HCT116 (cell line): Measurements from ENCODE around the gene EHF. TPM values are rescaled to one million over a fixed set of nuclear protein-coding genes. Genes with fewer than 3 reads are reported as not detected.

Experiments
- ATAC-seq: fragments of 200-7000 bp; cut with Tn5 transposase; 2 replicates; pipeline ENCODE4 v1.9.1; 2020; ENCODE audit warnings: mild to moderate bottlenecking, moderate library complexity
- Bru-seq: library from RNA; stranded (reverse); fragments of 400-500 nt; gene quantifications from one replicate; lab custom pipeline; 2021; lab: Mats Ljungman, UMichigan
- BruChase-seq, 2 experiments: library from RNA; stranded (reverse); fragments of 400-500 nt; gene quantifications; one replicate each; lab custom pipeline; 2021; lab: Mats Ljungman, UMichigan
- BruUV-seq: library from RNA; stranded (reverse); fragments of 400-500 nt; replicated peaks from 2 replicates; lab custom pipeline; 2021; lab: Mats Ljungman, UMichigan
- CTCF ChIA-PET: fragments of 300-600 bp; sonication (Branson Sonifier 250); formaldehyde crosslinking; loops from one replicate; lab custom pipeline; 2021; ENCODE audit warnings: antibody characterized with exemption; lab: Charles Lee
- POLR2A ChIA-PET: fragments of 300-600, 350-600 bp; sonication (Branson Sonifier 250); formaldehyde crosslinking; loops from one replicate; lab custom pipeline; 2021; ENCODE audit warnings: antibody characterized with exemption; lab: Charles Lee
- RAD21 ChIA-PET, 2 experiments: fragments of 300-600 bp; sonication (Branson Sonifier 250); formaldehyde crosslinking; loops; one replicate each; lab custom pipeline; 2023; ENCODE audit warnings: low total read pairs in 2 of 2; ENCODE audit not compliant: uncharacterized antibody in 2 of 2, unreplicated experiment in 2 of 2, low non-redundant PET in 1 of 2; lab: Charles Lee
- DNase-seq: peaks from one replicate; pipeline ENCODE4 v3.0.0-alpha.2; 2010; ENCODE audit warnings: low read depth, low spot score
- H2AFZ ChIP-seq: fragments of 200-600 bp; shearing (Covaris generic), sonication (generic); 2 replicates; pipeline ENCODE4 v1.6.1; 2017; ENCODE audit warnings: low read depth, mixed run types, mixed read lengths, antibody characterized with exemption, low read length; ENCODE audit not compliant: poor library complexity, severe bottlenecking
- H3K27ac ChIP-seq: 2 replicates; pipeline ENCODE4 v1.5.1; 2012; ENCODE audit warnings: low read depth, low read length
- H3K27me3 ChIP-seq: fragments of 200-600 bp; sonication (generic); 2 replicates; pipeline ENCODE4 v1.6.1; 2016; ENCODE audit warnings: mixed run types, low read length, mixed read lengths; ENCODE audit not compliant: insufficient read depth
- H3K36me3 ChIP-seq, 2 experiments: fragments of 200-500 bp in 1 of 2; fragments of 200-600 bp in 1 of 2; sonication (Bioruptor generic) in 1 of 2; sonication (generic) in 1 of 2; 2 replicates each; pipeline versions ENCODE4 v1.5.1 to v1.6.1; 2014 to 2016; ENCODE audit warnings: low read length in 2 of 2, inconsistent platforms in 1 of 2, mixed read lengths in 1 of 2, mixed run types in 1 of 2; ENCODE audit not compliant: insufficient read depth in 2 of 2, control insufficient read depth in 1 of 2
- H3K4me1 ChIP-seq, 2 experiments: fragments of 200-600 bp in 1 of 2; sonication (generic) in 1 of 2; 2 replicates each; pipeline versions ENCODE4 v1.5.1 to v1.6.1; 2012 to 2017; ENCODE audit warnings: low read length in 2 of 2, inconsistent platforms in 1 of 2, mild to moderate bottlenecking in 1 of 2, mixed read lengths in 1 of 2, mixed run types in 1 of 2, moderate library complexity in 1 of 2; ENCODE audit not compliant: insufficient read depth in 2 of 2, control insufficient read depth in 1 of 2
- H3K4me2 ChIP-seq: fragments of 200-600 bp; sonication (generic); 2 replicates; pipeline ENCODE4 v1.6.1; 2017; ENCODE audit warnings: mixed run types, low read length, mixed read lengths
- H3K4me3 ChIP-seq, 2 experiments: fragments of 200-600 bp in 1 of 2; sonication (generic) in 1 of 2; replicated peaks in 1 of 2; 2 replicates each; pipeline ENCODE4 v1.5.1; 2011 to 2016; ENCODE audit warnings: low read length in 2 of 2, control low read depth in 1 of 2, low read depth in 1 of 2, mild to moderate bottlenecking in 1 of 2, mixed read lengths in 1 of 2, mixed run types in 1 of 2
- H3K79me2 ChIP-seq: fragments of 200-600 bp; sonication (generic); 2 replicates; pipeline ENCODE4 v1.6.1; 2017; ENCODE audit warnings: mild to moderate bottlenecking, mixed run types, low read length, moderate library complexity, mixed read lengths; ENCODE audit not compliant: insufficient read depth
- H3K9ac ChIP-seq: fragments of 200-600 bp; sonication (generic); 2 replicates; pipeline ENCODE4 v1.6.1; 2016; ENCODE audit warnings: low read length, mixed read lengths
- H3K9me2 ChIP-seq: fragments of 200-600 bp; sonication (generic), shearing (Covaris generic); 2 replicates; pipeline ENCODE4 v1.6.1; 2017; ENCODE audit warnings: mixed run types, mild to moderate bottlenecking, moderate library complexity; ENCODE audit not compliant: insufficient read depth
- H3K9me3 ChIP-seq, 2 experiments: fragments of 200-500 bp in 1 of 2; fragments of 200-600 bp in 1 of 2; sonication (Bioruptor generic) in 1 of 2; sonication (generic) in 1 of 2; 2 replicates each; pipeline ENCODE4 v1.6.1; 2014 to 2017; ENCODE audit warnings: low read length in 2 of 2, mixed read lengths in 2 of 2, inconsistent platforms in 1 of 2, low read depth in 1 of 2, mild to moderate bottlenecking in 1 of 2, mixed run types in 1 of 2, moderate library complexity in 1 of 2; ENCODE audit not compliant: control insufficient read depth in 1 of 2, insufficient read depth in 1 of 2
- H4K20me1 ChIP-seq: fragments of 200-600 bp; sonication (generic), shearing (Covaris generic); 2 replicates; pipeline ENCODE4 v1.6.1; 2017; ENCODE audit warnings: mixed run types, mild to moderate bottlenecking, moderate library complexity; ENCODE audit not compliant: insufficient read depth
- ATF3 ChIP-seq: IDR thresholded peaks from 2 replicates; pipeline ENCODE4 v1.6.1; 2012
- CEBPB ChIP-seq: IDR thresholded peaks from 2 replicates; pipeline ENCODE4 v1.6.1; 2012; ENCODE audit warnings: low read depth
- EGR1 ChIP-seq: IDR thresholded peaks from 2 replicates; pipeline ENCODE4 v1.6.1; 2012; ENCODE audit warnings: low read depth
- ELF1 ChIP-seq: IDR thresholded peaks from 2 replicates; pipeline ENCODE4 v1.6.1; 2012; ENCODE audit warnings: low read depth, borderline replicate concordance
- EZH2phosphoT487 ChIP-seq: fragments of 200-600 bp; IDR thresholded peaks from 2 replicates; pipeline ENCODE4 v1.6.1; 2018; ENCODE audit warnings: antibody characterized with exemption, borderline replicate concordance
- FOSL1 ChIP-seq: IDR thresholded peaks from 2 replicates; pipeline ENCODE4 v1.6.1; 2012; ENCODE audit warnings: low read depth
- MAX ChIP-seq: IDR thresholded peaks from 2 replicates; pipeline ENCODE4 v1.6.1; 2012
- POLR2A ChIP-seq: IDR thresholded peaks from 2 replicates; pipeline ENCODE4 v1.7.0; 2011; ENCODE audit warnings: borderline replicate concordance; ENCODE audit not compliant: insufficient read depth, insufficient read length; ENCODE audit errors: extremely low read depth
- POLR2AphosphoS5 ChIP-seq: IDR thresholded peaks from 2 replicates; pipeline ENCODE4 v1.6.1; 2011; ENCODE audit warnings: mild to moderate bottlenecking, low read depth, low read length, moderate library complexity
- REST ChIP-seq: IDR thresholded peaks from 2 replicates; pipeline ENCODE4 v1.6.1; 2012; ENCODE audit warnings: low read depth
- SIN3A ChIP-seq: IDR thresholded peaks from 2 replicates; pipeline ENCODE4 v1.6.1; 2012; ENCODE audit warnings: low read depth
- SP1 ChIP-seq: IDR thresholded peaks from 2 replicates; pipeline ENCODE4 v1.6.1; 2012; ENCODE audit warnings: low read depth
- SRF ChIP-seq: IDR thresholded peaks from 2 replicates; pipeline ENCODE4 v1.6.1; 2012; ENCODE audit warnings: low read depth
- TCF7L2 ChIP-seq: IDR thresholded peaks from 2 replicates; pipeline ENCODE4 v1.7.0; 2011; ENCODE audit warnings: borderline replicate concordance, inconsistent platforms; ENCODE audit not compliant: insufficient read depth, insufficient read length; ENCODE audit errors: extremely low read depth
- YY1 ChIP-seq: IDR thresholded peaks from 2 replicates; pipeline ENCODE4 v1.6.1; 2011; ENCODE audit warnings: low read length, low read depth, moderate library complexity, mild to moderate bottlenecking; ENCODE audit not compliant: insufficient replicate concordance; ENCODE audit errors: extremely low read depth
- ZBTB33 ChIP-seq: IDR thresholded peaks from 2 replicates; pipeline ENCODE4 v1.6.1; 2011; ENCODE audit warnings: mild to moderate bottlenecking, low read length, moderate library complexity; ENCODE audit not compliant: insufficient replicate concordance; ENCODE audit errors: extremely low read depth
- ZFX ChIP-seq: fragments of 450-650 bp; IDR thresholded peaks from 2 replicates; pipeline ENCODE4 v1.6.1; 2017
- ZNF274 ChIP-seq: fragments of 200-500 bp; sonication (Bioruptor generic); IDR thresholded peaks from 2 replicates; pipeline ENCODE4 v1.6.1; 2014; ENCODE audit warnings: mild to moderate bottlenecking, low read depth, low read length, inconsistent platforms
- intact Hi-C: fragments of 100-400 bp; cut with micrococcal nuclease; formaldehyde crosslinking; loops from 2 replicates; pipeline ENCODE4 v1.10.0; 2022
- long read RNA-seq: library from polyadenylated mRNA; unstranded; transcript quantifications from one replicate; pipeline ENCODE4 v2.0.0, GENCODE V29; 2021; ENCODE audit not compliant: unreplicated experiment
- polyA plus RNA-seq: library from polyadenylated mRNA; unstranded; fragments of >200 nt; gene quantifications from 2 replicates; pipeline ENCODE4 v1.2.1, GENCODE V29; 2012; ENCODE audit warnings: missing spikeins
- total RNA-seq: library from RNA; stranded (reverse); gene quantifications from one replicate; pipeline ENCODE4 v1.2.1, GENCODE V29; 2021; ENCODE audit not compliant: unreplicated experiment

Gene EHF
- total RNA-seq = 51.5 TPM
- 58.5 and 60.4 TPM in 2 replicates for polyA plus RNA-seq
- percentile 92 among the genes with signal in this experiment for Bru-seq, nascent RNA
- BruChase-seq, experiment 1, labeled RNA remaining after a 6-hour chase = percentile 82 among the genes with signal in this experiment
- percentile 86 among the genes with signal in this experiment for BruChase-seq, experiment 2, labeled RNA remaining after a 2-hour chase
- long read RNA-seq, partial matches to known transcripts = 25 of 68 reads
- long read RNA-seq, other reads (novel, unspliced or antisense) = 42 of 68 reads

- no peaks in the 10 kb centered on the region for H3K9me2 ChIP-seq
- DNase-seq = no peak
- RAD21 ChIA-PET = no interaction called here
- no peak within 1 kb of the TSS for H3K4me3 ChIP-seq
- no peaks in the 10 kb centered on the region for H3K27me3 ChIP-seq
- POLR2A ChIA-PET = interaction anchor here (0.7 to 1.6 kb wide), 5 partner anchors 12 to 34 kb away, joined by 3 to 6 read pairs (median 4); no protein-coding TSS in a partner anchor
- no peaks in the 10 kb centered on the region for H3K9me3 ChIP-seq
- peak within 1 kb of the TSS; percentile 60 for H2AFZ ChIP-seq
- peak within 1 kb of the TSS; percentile 37 for H3K4me2 ChIP-seq
- peaks cover 19% of the 10 kb centered on the region for H3K79me2 ChIP-seq
- CTCF ChIA-PET = no interaction called here
- no peak within 1 kb of the TSS for H3K27ac ChIP-seq
- H3K4me1 ChIP-seq = peaks cover 4 to 62% of the 10 kb centered on the region in 2 experiments; a peak in 3 of 4 replicates
- 0 out of 2 replicates have a peak within 1 kb of the TSS, but pooled peaks have one; percentile 8 for H3K9ac ChIP-seq
- H3K36me3 ChIP-seq = no peaks in the 10 kb centered on the region
- no TSS peak for BruUV-seq
- intact Hi-C loops = no loop called here
- no peak for ATAC-seq
- no peaks in the 10 kb centered on the region for H4K20me1 ChIP-seq
- TF ChIP-seq YY1 = no peak
- TF ChIP-seq ZNF274 = no peak
- TF ChIP-seq ZBTB33 = no peak
- no peak for TF ChIP-seq ZFX
- TF ChIP-seq ELF1 = no peak
- TF ChIP-seq TCF7L2 = no peak
- TF ChIP-seq CEBPB = no peak
- no peak for TF ChIP-seq REST
- no peak for TF ChIP-seq POLR2AphosphoS5
- no peak for TF ChIP-seq SP1
- TF ChIP-seq SIN3A = no peak
- TF ChIP-seq EGR1 = no peak
- TF ChIP-seq ATF3 = no peak
- TF ChIP-seq MAX = no peak
- no peak for TF ChIP-seq POLR2A
- no peak for TF ChIP-seq SRF
- no peak for TF ChIP-seq EZH2phosphoT487
- TF ChIP-seq FOSL1 = no peak
Measured at GRCh38 chr11:34620820-34621792, at the start of gene EHF. TSS of gene EHF (plus strand) at chr11:34621093. CDS start at chr11:34642631, 21,538 bp downstream.
